ENCODE measurements around the gene ARMH1.

Gene ARMH1

DNA sequence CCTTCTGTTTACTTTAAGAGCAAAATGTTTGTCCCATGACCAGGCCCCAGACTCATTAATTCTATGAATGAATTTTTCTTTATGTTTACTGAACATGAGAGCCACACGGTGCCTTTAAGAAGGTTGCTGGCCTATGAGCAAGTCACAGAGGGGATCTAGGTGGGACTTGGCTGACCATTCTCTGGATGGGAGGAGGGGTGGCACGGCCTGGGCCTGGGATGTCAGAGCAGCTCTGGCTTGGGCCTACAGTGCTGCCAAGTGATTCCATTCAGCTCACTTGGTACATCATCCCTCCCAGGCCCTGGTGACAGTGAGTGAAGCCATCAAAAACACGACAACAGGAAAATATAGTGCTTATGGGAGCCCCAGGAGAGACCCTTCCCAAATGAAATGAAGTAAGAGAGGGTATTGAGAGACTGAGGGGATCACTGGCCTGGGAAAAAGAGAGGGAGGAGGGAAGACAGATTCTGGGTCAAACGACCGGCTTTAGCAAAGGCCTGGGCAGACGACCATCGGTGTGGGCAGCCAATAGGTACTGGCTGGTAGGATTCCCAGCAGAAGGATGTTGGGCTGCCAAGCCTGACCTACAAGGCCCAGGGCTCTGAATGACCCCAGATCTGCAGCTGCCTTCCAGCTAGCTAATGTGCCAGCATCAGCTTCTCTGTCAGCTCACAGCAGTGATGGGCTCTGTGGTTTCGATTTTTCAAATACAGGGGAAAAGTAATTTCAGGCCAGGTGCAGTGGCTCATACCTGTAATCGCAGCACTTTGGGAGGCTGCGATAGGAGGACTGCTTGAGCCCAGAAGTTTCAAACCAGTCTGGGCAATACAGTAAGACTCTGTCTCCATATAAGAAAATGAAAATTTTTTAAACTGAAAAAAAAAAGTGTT, 3.5 kb upstream of the ARMH1 start:
- Histone ChIP-seq H3K4me3 (ENCODE audit: low read length) (no peak overlapping the region), H3K27me3 (ENCODE audit: low read depth, low read length) (no peaks in the 10 kb centered on the region), H3K36me3 (replicated peaks; ENCODE audit: low read depth, low read length) (no peaks in the 10 kb centered on the region), H2AFZ (ENCODE audit: low read depth, low read length) (no peak overlapping the region), H4K20me1 (ENCODE audit: insufficient read depth, low read length) (no peaks in the 10 kb centered on the region), H3K9me3 (ENCODE audit: insufficient read depth, low read length) (no peaks in the 10 kb centered on the region), H3K4me1 (ENCODE audit: low read length) (peaks cover 13% of the 10 kb centered on the region), H3K79me2 (ENCODE audit: low read length) (no peaks in the 10 kb centered on the region), H3K27ac (ENCODE audit: low read length) (no peak overlapping the region), H3K9ac (ENCODE audit: low read length) (no peak overlapping the region), H3K4me2 (ENCODE audit: low read length) (no peak overlapping the region)
- TF ChIP-seq, protein P1, sequence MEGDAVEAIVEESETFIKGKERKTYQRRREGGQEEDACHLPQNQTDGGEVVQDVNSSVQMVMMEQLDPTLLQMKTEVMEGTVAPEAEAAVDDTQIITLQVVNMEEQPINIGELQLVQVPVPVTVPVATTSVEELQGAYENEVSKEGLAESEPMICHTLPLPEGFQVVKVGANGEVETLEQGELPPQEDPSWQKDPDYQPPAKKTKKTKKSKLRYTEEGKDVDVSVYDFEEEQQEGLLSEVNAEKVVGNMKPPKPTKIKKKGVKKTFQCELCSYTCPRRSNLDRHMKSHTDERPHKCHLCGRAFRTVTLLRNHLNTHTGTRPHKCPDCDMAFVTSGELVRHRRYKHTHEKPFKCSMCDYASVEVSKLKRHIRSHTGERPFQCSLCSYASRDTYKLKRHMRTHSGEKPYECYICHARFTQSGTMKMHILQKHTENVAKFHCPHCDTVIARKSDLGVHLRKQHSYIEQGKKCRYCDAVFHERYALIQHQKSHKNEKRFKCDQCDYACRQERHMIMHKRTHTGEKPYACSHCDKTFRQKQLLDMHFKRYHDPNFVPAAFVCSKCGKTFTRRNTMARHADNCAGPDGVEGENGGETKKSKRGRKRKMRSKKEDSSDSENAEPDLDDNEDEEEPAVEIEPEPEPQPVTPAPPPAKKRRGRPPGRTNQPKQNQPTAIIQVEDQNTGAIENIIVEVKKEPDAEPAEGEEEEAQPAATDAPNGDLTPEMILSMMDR (IDR thresholded peaks at IDR 0.05; ENCODE audit: low read depth, low read length), result no peak
- TF ChIP-seq EZH2phosphoT487 (IDR thresholded peaks at IDR 0.05; ENCODE audit: low read depth), result no peak

DNA sequence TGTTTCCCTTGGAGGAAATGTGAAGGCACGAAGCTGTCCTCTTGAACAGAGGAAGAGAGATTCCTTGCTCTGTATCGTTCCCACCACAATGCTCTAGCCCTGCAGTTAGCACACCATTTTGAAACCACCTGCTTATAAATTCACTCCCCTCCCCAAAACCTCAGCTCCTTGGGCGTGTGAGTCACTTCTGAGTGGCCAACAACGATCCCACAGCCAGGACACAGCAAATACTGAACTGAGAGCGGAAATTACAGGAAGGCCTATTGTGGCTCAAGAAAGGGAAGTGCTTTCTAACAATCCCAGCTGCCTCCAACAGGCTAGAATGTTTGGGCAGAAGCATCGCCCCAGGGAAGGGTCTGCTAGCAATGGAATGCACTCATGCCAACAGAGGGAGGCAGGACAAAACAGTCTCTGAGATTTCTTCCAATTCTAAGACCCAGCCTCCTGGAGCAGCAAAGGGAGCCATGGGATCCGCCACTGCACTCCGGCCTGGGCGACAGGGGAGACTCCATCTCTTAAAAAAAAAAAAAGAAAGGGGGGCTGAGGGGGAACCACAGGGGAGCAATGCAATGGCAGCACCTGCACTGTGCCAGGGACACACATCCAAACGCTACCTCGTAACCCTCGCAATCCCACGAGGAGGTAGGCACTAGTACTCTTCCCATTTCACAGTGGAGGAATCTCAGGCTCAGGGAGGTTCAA, 2.1 kb upstream of the ARMH1 start:
- no peaks in the 10 kb centered on the region for H3K27me3 ChIP-seq (ENCODE audit: low read depth, low read length)
- H3K79me2 ChIP-seq (ENCODE audit: low read length), result no peaks in the 10 kb centered on the region
- no peaks in the 10 kb centered on the region for H3K36me3 ChIP-seq (replicated peaks; ENCODE audit: low read depth, low read length)
- H3K9ac ChIP-seq (ENCODE audit: low read length), result no peak overlapping the region
- H3K9me3 ChIP-seq (ENCODE audit: insufficient read depth, low read length), result no peaks in the 10 kb centered on the region
- H3K4me1 ChIP-seq (ENCODE audit: low read length), result peaks cover 25% of the 10 kb centered on the region
- TF ChIP-seq EZH2phosphoT487 (IDR thresholded peaks at IDR 0.05; ENCODE audit: low read depth), result no peak
- TF ChIP-seq, protein P1 (IDR thresholded peaks at IDR 0.05; ENCODE audit: low read depth, low read length), result no peak
- no peak overlapping the region for H3K4me2 ChIP-seq (ENCODE audit: low read length)
- H3K27ac ChIP-seq (ENCODE audit: low read length), result no peak overlapping the region
- H2AFZ ChIP-seq (ENCODE audit: low read depth, low read length), result no peak overlapping the region
- no peaks in the 10 kb centered on the region for H4K20me1 ChIP-seq (ENCODE audit: insufficient read depth, low read length)
- no peak overlapping the region for H3K4me3 ChIP-seq (ENCODE audit: low read length)

DNA sequence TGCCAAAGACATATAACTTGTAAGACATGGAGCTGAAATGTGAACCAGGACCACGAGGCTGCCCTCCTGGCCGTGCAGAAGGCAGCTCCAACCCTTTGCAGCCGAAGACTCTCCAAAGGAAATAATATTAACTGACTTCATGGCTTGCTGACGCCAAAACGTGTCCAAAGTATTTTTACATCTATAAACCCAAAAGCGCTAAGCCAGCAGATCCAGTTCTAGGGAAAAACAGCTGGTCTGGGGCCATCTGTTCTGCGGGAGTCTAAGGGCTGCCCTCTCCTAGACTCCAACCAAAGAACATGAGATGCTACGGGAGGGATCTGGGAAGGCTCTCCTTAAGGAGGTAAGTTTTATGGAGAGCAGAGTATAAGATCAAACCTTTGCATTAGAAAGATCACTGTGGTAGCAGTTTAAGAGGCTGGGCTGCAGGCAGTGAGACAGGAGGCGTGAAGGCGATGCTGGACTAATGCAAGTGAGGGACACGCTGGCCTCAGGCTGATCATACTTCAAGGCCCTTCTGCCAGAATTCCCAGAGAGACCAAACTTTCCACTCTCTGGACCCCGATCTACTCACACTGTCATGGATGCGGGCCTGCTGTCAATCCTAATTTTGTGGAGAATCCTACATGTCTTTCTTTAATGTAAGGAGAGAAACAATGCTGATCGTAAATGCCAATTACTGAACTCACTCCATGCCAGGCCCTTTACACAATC, 1.4 kb upstream of the ARMH1 start:
- Histone ChIP-seq H3K79me2 (ENCODE audit: low read length) (no peaks in the 10 kb centered on the region), H3K27me3 (ENCODE audit: low read depth, low read length) (no peaks in the 10 kb centered on the region), H3K9ac (ENCODE audit: low read length) (peak overlapping the region; percentile 59), H3K27ac (ENCODE audit: low read length) (no peak overlapping the region), H3K36me3 (replicated peaks; ENCODE audit: low read depth, low read length) (no peaks in the 10 kb centered on the region), H3K4me3 (ENCODE audit: low read length) (peak overlapping the region; percentile 97), H3K9me3 (ENCODE audit: insufficient read depth, low read length) (no peaks in the 10 kb centered on the region), H3K4me1 (ENCODE audit: low read length) (peaks cover 25% of the 10 kb centered on the region), H2AFZ (ENCODE audit: low read depth, low read length) (peak overlapping the region; percentile 68; the same call in 1 of the 2 replicates), H4K20me1 (ENCODE audit: insufficient read depth, low read length) (no peaks in the 10 kb centered on the region), H3K4me2 (ENCODE audit: low read length) (peak overlapping the region; percentile 99)
- TF ChIP-seq, protein P1 (IDR thresholded peaks at IDR 0.05; ENCODE audit: low read depth, low read length), result no peak
- no peak for TF ChIP-seq EZH2phosphoT487 (IDR thresholded peaks at IDR 0.05; ENCODE audit: low read depth)
